Lower lobe of right lung (tissue), 2 donors: ENCODE results near the gene MNAT1. TPM values are rescaled to one million over a fixed set of nuclear protein-coding genes. Genes with fewer than 3 reads are reported as not detected.

Experiments
- ATAC-seq, 2 donors: fragments of 200-7000 bp; cut with Tn5 transposase; one replicate each; pipeline ENCODE4 v1.9.1; 2020 to 2022; ENCODE audit warnings: mild to moderate bottlenecking in 2 of 2, moderate library complexity in 2 of 2
- DNase-seq: peaks from one replicate; pipeline ENCODE4 v3.0.0-alpha.2; 2020
- H3K27ac ChIP-seq: fragments of 200-600 bp; one replicate; pipeline ENCODE4 v1.8.0; 2022
- H3K27me3 ChIP-seq: fragments of 200-600 bp; one replicate; pipeline ENCODE4 v1.8.0; 2022; ENCODE audit warnings: low read depth
- H3K36me3 ChIP-seq: fragments of 200-600 bp; one replicate; pipeline ENCODE4 v1.8.0; 2022; ENCODE audit warnings: mild to moderate bottlenecking
- H3K4me1 ChIP-seq: fragments of 200-600 bp; one replicate; pipeline ENCODE4 v1.8.0; 2022
- H3K4me3 ChIP-seq: fragments of 200-600 bp; one replicate; pipeline ENCODE4 v1.8.0; 2022; ENCODE audit warnings: mild to moderate bottlenecking
- H3K9me3 ChIP-seq: fragments of 200-600 bp; one replicate; pipeline ENCODE4 v1.8.0; 2022
- CTCF ChIP-seq: fragments of 200-600 bp; IDR thresholded peaks from one replicate; pipeline ENCODE4 v1.8.0; 2022; ENCODE audit warnings: antibody characterized with exemption, mild to moderate bottlenecking
- intact Hi-C: fragments of 100-400 bp; cut with DNase I; formaldehyde crosslinking; loops from one replicate; pipeline ENCODE4 v1.11.0; 2022
- total RNA-seq: library from RNA; stranded (reverse); fragmentation: NEBNext Ultra II Directional; extraction: Animal tissue kit (Norgen Biotek cat#: 25700); gene quantifications from one replicate; pipeline ENCODE4 v1.2.1, GENCODE V29; 2021
- donor health status: DM: no; HTN: yes; CAD: no; lungs with severe emphysema.

The MNAT1 gene
- total RNA-seq, 1 donor from 2014 or later = 21.5 TPM

- Histone ChIP-seq H3K27ac (no peak overlapping the region), H3K4me1 (no peaks in the 10 kb centered on the region), H3K36me3 (peaks cover 16% of the 10 kb centered on the region), H3K4me3 (no peak overlapping the region), H3K27me3 (no peaks in the 10 kb centered on the region), H3K9me3 (no peaks in the 10 kb centered on the region)
- intact Hi-C loops = no loop called here
- no peak for TF ChIP-seq CTCF
- no peak for DNase-seq
- ATAC-seq = no peak
Measured at GRCh38 chr14:60807971-60808370, 73.4 kb downstream of the MNAT1 start.

GRCh38 chr14:60812987-60813386 is 78.4 kb downstream of the MNAT1 start:
- no peak for ATAC-seq
- H3K36me3 ChIP-seq = peaks cover 18% of the 10 kb centered on the region
- TF ChIP-seq CTCF = no peak
- no peak overlapping the region for H3K4me3 ChIP-seq
- no peaks in the 10 kb centered on the region for H3K9me3 ChIP-seq
- no peak for DNase-seq
- H3K27me3 ChIP-seq = no peaks in the 10 kb centered on the region
- H3K4me1 ChIP-seq = no peaks in the 10 kb centered on the region
- H3K27ac ChIP-seq = no peak overlapping the region
- intact Hi-C loops = no loop called here

- Histone ChIP-seq H3K4me3 (no peak overlapping the region), H3K36me3 (peaks cover 14% of the 10 kb centered on the region), H3K9me3 (no peaks in the 10 kb centered on the region), H3K27me3 (no peaks in the 10 kb centered on the region), H3K27ac (no peak overlapping the region), H3K4me1 (no peaks in the 10 kb centered on the region)
- TF ChIP-seq CTCF = no peak
- intact Hi-C loops = no loop called here
- DNase-seq (no peak), ATAC-seq (no peak)
Measured at GRCh38 chr14:60815371-60815770, 80.8 kb downstream of the MNAT1 start.

- DNase-seq = no peak
- Histone ChIP-seq H3K36me3 (peaks cover 10% of the 10 kb centered on the region), H3K4me3 (no peak overlapping the region), H3K27me3 (no peaks in the 10 kb centered on the region), H3K4me1 (no peaks in the 10 kb centered on the region), H3K27ac (no peak overlapping the region), H3K9me3 (no peaks in the 10 kb centered on the region)
- ATAC-seq = no peak
- intact Hi-C loops = no loop called here
- no peak for TF ChIP-seq CTCF
Measured at GRCh38 chr14:60817113-60817512, 82.6 kb downstream of the MNAT1 start.

GRCh38 chr14:60819575-60819974 is 85.0 kb downstream of the MNAT1 start:
- intact Hi-C loops = no loop called here
- DNase-seq = no peak
- no peaks in the 10 kb centered on the region for H3K4me1 ChIP-seq
- H3K9me3 ChIP-seq = no peaks in the 10 kb centered on the region
- H3K27me3 ChIP-seq = no peaks in the 10 kb centered on the region
- ATAC-seq = no peak
- H3K27ac ChIP-seq = no peak overlapping the region
- TF ChIP-seq CTCF = no peak
- H3K4me3 ChIP-seq = no peak overlapping the region
- no peaks in the 10 kb centered on the region for H3K36me3 ChIP-seq

- Histone ChIP-seq H3K27ac (no peak overlapping the region), H3K9me3 (peaks cover 6% of the 10 kb centered on the region), H3K4me3 (no peak overlapping the region), H3K27me3 (no peaks in the 10 kb centered on the region), H3K36me3 (peaks cover 23% of the 10 kb centered on the region), H3K4me1 (no peaks in the 10 kb centered on the region)
- intact Hi-C loops = no loop called here
- TF ChIP-seq CTCF = no peak
- ATAC-seq (no peak), DNase-seq (no peak)
Measured at GRCh38 chr14:60838601-60839000, 104.0 kb downstream of the MNAT1 start.
